RWPE1 (cell line): ENCODE measurements around the gene CCDC88C.

ENCODE experiments used
- CTCF ChIA-PET: fragments of 350-600 bp; sonication (Branson Sonifier 250); formaldehyde crosslinking; extraction: SDS; loops from one replicate; lab custom pipeline; 2021; lab: Yijun Ruan, JAX
- POLR2A ChIA-PET: fragments of 400-600 bp; formaldehyde crosslinking; extraction: SDS; loops from one replicate; lab custom pipeline; 2020; ENCODE audit warnings: antibody characterized with exemption; ENCODE audit not compliant: low non-redundant PET; lab: Yijun Ruan, JAX
- DNase-seq: peaks from one replicate; pipeline ENCODE4 v3.0.0; 2012; ENCODE audit warnings: low spot score
- H3K27ac ChIP-seq: fragments of 450-650 bp; 2 replicates; pipeline ENCODE4 v1.5.1; 2017
- TF ChIP-seq, protein P1 (sequence below): fragments of 450-650 bp; conservative IDR thresholded peaks from 2 replicates; pipeline ENCODE4 v1.5.1; 2017; ENCODE audit warnings: low read depth, mild to moderate bottlenecking

CCDC88C gene

DNA sequence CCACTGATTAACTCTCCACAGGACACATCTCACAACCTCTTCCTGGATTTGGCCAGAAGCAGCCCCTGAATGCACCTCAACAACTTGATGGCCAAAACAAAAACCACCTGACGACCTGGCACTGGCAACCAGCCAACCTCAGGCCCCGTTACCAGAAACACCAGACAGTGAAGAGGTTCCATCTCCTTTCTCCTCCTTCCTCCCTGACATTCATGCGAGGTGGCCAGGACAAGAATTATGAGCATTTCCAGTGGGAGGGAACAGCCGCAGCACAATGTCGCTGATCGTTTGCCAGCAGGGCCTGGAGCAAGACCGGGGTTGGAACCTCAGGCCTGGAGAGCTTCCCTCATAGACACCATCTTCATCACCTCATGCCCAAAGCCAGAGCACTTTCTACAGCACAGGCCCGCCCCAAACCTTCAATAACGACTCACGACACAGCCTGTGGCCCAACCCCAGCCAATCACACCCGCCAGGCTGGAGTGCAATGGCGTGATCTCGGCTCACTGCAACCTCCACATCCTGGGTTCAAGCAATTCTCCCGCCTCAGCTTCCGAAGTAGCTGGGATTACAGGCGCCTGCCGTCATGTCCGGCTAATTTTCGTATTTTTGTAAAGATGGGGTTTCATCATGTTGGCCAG is 48.7 kb downstream of the CCDC88C start:
- POLR2A ChIA-PET: no interaction called here

DNA sequence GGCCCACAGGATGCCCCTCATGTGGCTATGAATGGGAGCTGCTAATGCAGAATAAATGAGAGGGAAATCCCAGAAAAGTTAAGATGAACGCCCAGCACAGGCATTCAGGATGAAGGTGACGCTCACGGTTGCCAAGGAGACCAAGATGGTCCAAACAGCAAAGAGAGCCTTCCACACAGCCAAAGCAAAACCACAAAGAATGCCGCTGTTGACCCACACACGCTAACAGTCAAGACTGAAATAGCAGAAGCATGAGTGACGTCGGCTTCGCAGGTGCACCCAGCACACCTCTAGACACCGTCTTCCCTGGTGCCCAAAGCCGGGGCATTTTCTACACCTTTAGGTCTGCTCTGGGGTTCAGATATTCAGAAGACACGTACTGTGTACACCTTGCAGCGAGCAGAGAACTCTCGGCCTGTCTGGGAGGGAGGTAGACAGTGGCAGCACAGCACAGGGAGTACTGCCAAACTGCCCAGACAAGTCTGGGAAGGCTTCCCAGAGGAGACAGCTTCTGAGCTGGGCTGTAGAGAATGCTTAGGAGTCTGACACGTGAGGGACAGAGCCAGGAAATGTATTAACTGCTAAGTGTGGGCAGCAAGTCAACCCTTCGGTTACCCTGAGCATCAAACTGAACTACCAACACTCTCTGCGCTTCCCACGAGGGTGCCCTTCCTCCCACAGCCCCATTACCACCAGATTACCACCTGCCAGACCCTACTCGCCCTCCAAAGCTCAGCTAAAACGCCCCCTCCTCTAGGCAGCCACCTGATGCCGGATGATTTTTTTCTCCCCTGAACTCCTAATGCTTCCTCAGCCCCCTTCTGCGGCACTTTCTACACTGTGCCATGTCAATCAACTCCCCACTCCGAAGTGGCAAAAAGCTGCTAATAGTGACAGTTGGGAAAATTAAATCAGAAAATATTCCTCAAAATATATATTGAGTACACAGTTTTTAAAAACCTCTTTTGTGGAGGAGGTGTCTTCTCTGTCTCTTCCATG is 50.1 kb downstream of the CCDC88C start:
- POLR2A ChIA-PET: no interaction called here
- CTCF ChIA-PET: interaction anchor here (0.6 kb wide), 1 partner anchor 20 kb away, joined by 3 read pairs; no protein-coding TSS in a partner anchor
- peak; percentile 83 for DNase-seq
- TF ChIP-seq, protein P1, sequence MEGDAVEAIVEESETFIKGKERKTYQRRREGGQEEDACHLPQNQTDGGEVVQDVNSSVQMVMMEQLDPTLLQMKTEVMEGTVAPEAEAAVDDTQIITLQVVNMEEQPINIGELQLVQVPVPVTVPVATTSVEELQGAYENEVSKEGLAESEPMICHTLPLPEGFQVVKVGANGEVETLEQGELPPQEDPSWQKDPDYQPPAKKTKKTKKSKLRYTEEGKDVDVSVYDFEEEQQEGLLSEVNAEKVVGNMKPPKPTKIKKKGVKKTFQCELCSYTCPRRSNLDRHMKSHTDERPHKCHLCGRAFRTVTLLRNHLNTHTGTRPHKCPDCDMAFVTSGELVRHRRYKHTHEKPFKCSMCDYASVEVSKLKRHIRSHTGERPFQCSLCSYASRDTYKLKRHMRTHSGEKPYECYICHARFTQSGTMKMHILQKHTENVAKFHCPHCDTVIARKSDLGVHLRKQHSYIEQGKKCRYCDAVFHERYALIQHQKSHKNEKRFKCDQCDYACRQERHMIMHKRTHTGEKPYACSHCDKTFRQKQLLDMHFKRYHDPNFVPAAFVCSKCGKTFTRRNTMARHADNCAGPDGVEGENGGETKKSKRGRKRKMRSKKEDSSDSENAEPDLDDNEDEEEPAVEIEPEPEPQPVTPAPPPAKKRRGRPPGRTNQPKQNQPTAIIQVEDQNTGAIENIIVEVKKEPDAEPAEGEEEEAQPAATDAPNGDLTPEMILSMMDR: no peak
- H3K27ac ChIP-seq: peak overlapping the region; percentile 88

More for the DNA sequence above, 48.7 kb downstream of the CCDC88C start:
- CTCF ChIA-PET: interaction anchor here (1.1 kb wide), 1 partner anchor 45 kb away, joined by 3 read pairs; no protein-coding TSS in a partner anchor
- H3K27ac ChIP-seq: peak overlapping the region; percentile 93
- TF ChIP-seq, protein P1: no peak
- no peak for DNase-seq

DNA sequence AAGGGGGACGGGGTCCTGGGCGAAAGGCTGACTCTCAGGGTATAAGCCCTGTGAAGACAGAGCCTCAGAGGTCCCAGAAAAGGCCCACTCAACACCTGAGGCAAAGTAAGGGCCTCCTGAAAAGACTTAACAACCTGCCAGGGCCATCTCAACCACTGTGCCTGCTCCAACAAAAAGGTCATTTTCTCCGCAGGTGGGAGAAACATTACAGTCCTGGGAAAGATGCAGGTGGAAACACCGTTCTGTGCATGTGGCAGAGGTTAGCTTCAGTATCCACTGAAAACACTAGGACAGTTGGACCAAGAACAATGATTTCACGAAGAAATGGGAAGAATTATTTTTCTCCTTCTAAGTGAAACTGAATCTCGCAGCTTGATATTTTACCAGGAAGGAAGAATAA is 50.9 kb downstream of the CCDC88C start:
- CTCF ChIA-PET: no interaction called here
- peak overlapping the region; percentile 88 for H3K27ac ChIP-seq
- POLR2A ChIA-PET: no interaction called here
- TF ChIP-seq, protein P1: no peak
- no peak for DNase-seq

DNA sequence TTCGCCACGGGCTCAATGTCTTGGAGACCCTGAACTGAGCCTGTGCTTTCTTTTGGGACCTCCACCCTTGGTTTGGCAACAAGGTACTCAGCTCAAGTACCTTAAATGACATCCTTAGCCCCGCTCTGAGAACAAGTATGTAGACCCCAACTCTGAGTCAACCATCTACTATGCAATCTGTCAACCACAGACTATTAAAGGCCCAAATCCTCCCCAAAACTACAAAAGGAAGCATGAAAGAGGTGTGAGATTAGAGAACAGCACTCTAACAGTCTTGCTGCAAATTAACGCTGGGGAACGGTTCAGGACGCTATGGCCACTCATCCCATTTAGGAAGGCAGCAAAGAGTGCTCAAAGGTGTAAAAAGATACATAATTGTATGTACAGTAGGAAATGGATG is 52.1 kb downstream of the CCDC88C start:
- no peak for DNase-seq
- ChIA-PET POLR2A (no interaction called here), CTCF (no interaction called here)
- peak overlapping the region; percentile 73; the same call in 1 of the 2 replicates for H3K27ac ChIP-seq
- TF ChIP-seq, protein P1: no peak

DNA sequence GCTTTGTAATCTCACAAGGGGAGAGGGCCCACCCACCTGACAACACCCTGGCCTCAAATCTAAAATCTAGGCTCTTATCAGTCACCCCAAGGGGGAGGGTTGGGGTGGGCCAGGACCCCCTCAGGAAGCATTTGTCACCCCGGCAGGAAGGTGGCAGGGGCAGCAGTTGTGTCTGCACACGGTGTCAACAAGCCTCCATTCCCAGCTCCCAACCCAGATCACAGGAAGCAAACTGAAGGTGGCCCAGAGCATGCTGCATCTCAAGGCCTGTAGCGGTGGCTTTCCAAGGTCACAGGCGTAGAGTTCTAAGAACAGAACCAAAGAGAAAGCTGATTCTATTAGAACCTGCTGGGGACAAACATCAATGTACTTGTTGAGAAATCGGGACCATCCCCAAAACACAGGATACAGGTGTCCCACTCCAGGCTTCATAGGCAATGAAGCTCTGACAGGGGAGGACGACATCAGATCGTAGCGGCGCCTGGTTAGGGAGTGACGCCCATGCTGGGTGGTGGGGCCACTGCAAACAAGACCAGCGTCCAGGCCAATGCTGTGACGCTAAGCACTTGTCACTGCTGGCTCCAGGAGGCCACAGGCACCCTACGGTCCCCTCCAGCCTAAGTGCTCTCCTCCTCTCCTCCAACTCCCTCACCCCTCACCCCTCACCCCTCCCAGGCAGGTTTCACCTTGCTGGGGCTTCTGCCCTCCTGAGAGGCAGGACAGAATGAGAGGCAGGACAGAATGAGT is 52.9 kb downstream of the CCDC88C start:
- ChIA-PET CTCF (no interaction called here), POLR2A (no interaction called here)
- TF ChIP-seq, protein P1: no peak
- peak overlapping the region; percentile 73 for H3K27ac ChIP-seq
- no peak for DNase-seq
